OCI-LY3 (cell line): ENCODE measurements around the gene KDM2A.

ENCODE experiments used
- EZH2phosphoT487 ChIP-seq: fragments of 200-600 bp; shearing (Covaris generic); IDR thresholded peaks from 2 replicates; pipeline ENCODE4 v1.6.1; 2018; ENCODE audit warnings: antibody characterized with exemption, mixed run types, low read depth
- TF ChIP-seq, protein P1 (sequence below): fragments of 200-600, 300-600 bp; sonication (generic); IDR thresholded peaks from 2 replicates; pipeline ENCODE4 v1.5.1; 2014; ENCODE audit warnings: antibody characterized with exemption, low read length, low read depth

DNA sequence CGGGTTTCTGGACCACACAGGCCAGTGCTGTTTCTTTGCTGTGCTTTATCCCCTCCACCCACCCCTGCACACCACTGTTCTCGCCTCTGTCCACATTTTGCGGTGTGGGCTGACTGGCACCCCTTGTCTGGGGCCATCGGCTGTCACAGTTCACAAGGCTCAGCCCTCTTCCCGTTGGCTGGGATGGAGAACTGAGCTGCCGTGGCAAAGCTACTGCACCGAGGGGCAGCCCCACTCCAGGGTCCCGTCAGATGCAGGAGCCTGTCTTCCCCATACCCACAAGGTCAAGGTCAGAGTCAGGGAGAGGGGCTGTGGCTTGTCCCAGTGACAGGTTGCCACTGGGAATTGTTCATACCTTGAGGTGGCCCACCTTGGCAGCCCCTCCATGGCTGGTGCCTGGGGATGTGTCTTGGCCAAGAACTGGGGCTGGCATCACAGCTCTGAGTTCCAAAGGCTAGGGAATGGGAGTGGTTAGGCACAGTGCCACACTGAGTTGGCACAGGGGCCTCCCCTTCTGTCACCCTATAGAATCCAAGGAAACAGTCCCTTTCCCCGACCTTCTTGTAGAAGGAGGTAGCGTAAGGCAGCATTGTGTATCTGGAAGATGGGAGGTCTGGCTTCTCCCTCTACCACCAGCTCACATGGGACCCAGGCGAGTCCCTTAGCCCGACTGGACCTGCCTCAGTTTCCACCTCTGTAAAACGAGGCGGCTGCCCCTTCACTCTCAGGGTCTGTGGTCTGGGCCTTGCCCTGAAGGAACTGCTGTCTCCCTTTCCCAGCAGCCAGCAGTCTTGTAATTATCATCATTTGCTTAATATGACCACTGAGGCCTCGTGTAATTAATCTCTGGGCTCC lies 150.6 kb downstream of the KDM2A start:
- TF ChIP-seq, protein P1, sequence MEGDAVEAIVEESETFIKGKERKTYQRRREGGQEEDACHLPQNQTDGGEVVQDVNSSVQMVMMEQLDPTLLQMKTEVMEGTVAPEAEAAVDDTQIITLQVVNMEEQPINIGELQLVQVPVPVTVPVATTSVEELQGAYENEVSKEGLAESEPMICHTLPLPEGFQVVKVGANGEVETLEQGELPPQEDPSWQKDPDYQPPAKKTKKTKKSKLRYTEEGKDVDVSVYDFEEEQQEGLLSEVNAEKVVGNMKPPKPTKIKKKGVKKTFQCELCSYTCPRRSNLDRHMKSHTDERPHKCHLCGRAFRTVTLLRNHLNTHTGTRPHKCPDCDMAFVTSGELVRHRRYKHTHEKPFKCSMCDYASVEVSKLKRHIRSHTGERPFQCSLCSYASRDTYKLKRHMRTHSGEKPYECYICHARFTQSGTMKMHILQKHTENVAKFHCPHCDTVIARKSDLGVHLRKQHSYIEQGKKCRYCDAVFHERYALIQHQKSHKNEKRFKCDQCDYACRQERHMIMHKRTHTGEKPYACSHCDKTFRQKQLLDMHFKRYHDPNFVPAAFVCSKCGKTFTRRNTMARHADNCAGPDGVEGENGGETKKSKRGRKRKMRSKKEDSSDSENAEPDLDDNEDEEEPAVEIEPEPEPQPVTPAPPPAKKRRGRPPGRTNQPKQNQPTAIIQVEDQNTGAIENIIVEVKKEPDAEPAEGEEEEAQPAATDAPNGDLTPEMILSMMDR = no peak
- no peak for TF ChIP-seq EZH2phosphoT487
